ENCODE results near the gene NREP.

GRCh38 chr5:111772456-111773122 is 15.6 kb upstream of the NREP start:
- no peak for TF ChIP-seq CTCF (IDR thresholded peaks at IDR 0.05 in 8 of 11, conservative IDR thresholded peaks at IDR 0.05 in 3 of 11)
- no peak for TF ChIP-seq POLR2A (IDR thresholded peaks at IDR 0.05)
- no peak for TF ChIP-seq POLR2AphosphoS5 (IDR thresholded peaks at IDR 0.05)

Measured in spleen (tissue), 7 donors.